22Rv1 (cell line): ENCODE measurements around the gene NOTCH1.
"Not testable (repeated sequence)": the region's sequence is repeated elsewhere in the genome, so short reads cannot be mapped to it uniquely, and the experiment has no call there.

Source experiments
- H3K27ac ChIP-seq: fragments of 450-650 bp; 2 replicates; pipeline ENCODE4 v1.5.1; 2017
- CTCF ChIP-seq: fragments of 450-650 bp; IDR thresholded peaks from 2 replicates; pipeline ENCODE4 v1.5.1; 2017; ENCODE audit warnings: mild to moderate bottlenecking
- ZFX ChIP-seq: fragments of 450-650 bp; IDR thresholded peaks from 2 replicates; pipeline ENCODE4 v1.6.1; 2017; ENCODE audit warnings: antibody characterized with exemption, borderline replicate concordance

Gene NOTCH1

GRCh38 chr9:136560586-136560985 is 14.7 kb upstream of the NOTCH1 start:
- TF ChIP-seq ZFX, result no peak
- TF ChIP-seq CTCF, result no peak
- H3K27ac ChIP-seq, result no peak overlapping the region

GRCh38 chr9:136559371-136559770 is 13.5 kb upstream of the NOTCH1 start:
- not testable (repeated sequence) for H3K27ac ChIP-seq

GRCh38 chr9:136558846-136559245 is 13.0 kb upstream of the NOTCH1 start:
- H3K27ac ChIP-seq, result not testable (repeated sequence)

- no peak for TF ChIP-seq CTCF
- no peak overlapping the region for H3K27ac ChIP-seq
These were observed 12.5 kb upstream of the NOTCH1 start for GRCh38 chr9:136558373-136558772.

GRCh38 chr9:136557036-136557435 is 11.2 kb upstream of the NOTCH1 start:
- H3K27ac ChIP-seq, result no peak overlapping the region
- no peak for TF ChIP-seq CTCF
- TF ChIP-seq ZFX, result no peak

GRCh38 chr9:136556166-136556565 is 10.3 kb upstream of the NOTCH1 start:
- no peak overlapping the region for H3K27ac ChIP-seq
- TF ChIP-seq CTCF (no peak), ZFX (no peak)

GRCh38 chr9:136554870-136555269 is 9.0 kb upstream of the NOTCH1 start:
- TF ChIP-seq CTCF (no peak), ZFX (no peak)
- H3K27ac ChIP-seq, result no peak overlapping the region

- no peak overlapping the region for H3K27ac ChIP-seq
- TF ChIP-seq CTCF (no peak), ZFX (no peak)
These were observed 7.7 kb upstream of the NOTCH1 start for GRCh38 chr9:136553581-136553980.
